HG02973 (cell line): ENCODE measurements around the gene ZNF165.
"Not testable (repeated sequence)": the region's sequence is repeated elsewhere in the genome, so short reads cannot be mapped to it uniquely, and the experiment has no call there.

Experiments used
- ATAC-seq: cut with Tn5 transposase; IDR thresholded peaks from one replicate; pipeline ENCODE4 v1.9.1; 2021; ENCODE audit warnings: moderate library complexity; ENCODE audit not compliant: unreplicated experiment

The ZNF165 gene

DNA sequence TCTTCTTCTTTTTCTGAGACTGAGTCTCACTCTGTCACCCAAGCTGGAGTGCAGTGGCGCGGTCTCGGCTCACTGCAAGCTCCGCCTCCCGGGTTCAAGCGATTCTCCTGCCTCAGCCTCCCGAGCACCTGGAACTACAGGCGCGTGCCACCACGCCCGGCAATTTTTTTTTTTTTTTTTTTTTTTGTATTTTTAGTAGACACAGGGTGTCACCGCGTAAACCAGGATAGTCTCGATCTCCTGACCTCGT, at the start of gene ZNF165:
Gene ZNF165 (plus strand): TSS at position 188 of the 250 bp plus-strand sequence. CDS start 4,913 bp downstream, outside the sequence.
- ATAC-seq = not testable (repeated sequence)

DNA sequence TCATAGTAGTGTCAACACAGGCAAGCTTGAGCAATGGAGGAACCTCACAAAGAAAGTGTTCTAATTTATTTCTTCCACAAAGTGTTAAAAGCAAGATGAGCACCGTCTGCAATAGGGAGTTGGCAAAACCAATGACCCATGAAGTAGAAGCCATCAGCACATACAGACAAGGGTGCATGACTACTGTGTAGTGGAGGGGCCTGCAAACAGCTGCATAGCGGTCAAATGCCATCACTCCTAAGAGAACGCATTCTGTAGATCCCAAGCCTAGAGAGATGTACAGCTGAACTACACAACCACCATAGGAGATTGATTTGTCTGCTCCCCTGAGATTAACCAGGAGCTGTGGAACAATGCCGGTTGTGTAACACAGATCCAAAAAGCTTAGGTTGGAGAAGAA, 26.8 kb upstream of the ZNF165 start:
- no peak for ATAC-seq

DNA sequence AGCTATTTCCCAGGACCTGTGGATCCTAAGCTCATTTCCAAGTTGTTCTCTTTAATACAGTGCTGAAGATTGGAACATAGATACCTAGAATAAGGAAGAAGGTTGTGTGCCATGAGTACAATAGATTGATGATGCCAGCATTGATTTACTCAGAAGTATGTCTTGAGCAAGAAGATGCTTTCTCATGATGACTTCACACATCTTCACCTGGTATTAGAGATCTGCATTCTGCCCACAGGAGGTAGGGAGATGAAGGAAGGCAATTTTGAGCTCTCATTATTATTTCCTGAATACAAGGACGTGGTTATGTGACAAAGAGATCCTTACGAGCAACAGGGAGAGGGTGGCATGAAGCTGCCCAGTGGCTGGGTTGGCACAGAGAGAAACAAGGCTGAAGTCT, 20.0 kb upstream of the ZNF165 start:
- no peak for ATAC-seq

DNA sequence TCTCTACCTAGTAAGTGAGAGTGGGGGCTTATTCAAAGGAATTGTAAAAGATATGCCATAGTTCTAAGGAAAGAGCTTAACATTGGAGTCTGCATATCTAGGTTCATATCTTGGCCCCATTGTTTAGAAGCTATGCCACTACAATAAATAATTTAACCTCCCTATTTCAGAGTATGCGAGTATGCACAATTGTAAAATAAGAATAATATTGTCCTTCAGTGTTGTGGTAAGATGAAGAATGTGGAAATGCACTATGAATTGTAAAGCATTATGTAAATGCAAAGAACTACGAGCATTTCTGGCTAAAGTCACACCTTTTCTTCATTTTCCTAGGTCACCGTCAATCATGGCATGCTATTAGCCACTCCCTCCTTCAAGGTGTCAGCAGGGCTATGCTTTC, 16.1 kb upstream of the ZNF165 start:
- ATAC-seq = no peak

DNA sequence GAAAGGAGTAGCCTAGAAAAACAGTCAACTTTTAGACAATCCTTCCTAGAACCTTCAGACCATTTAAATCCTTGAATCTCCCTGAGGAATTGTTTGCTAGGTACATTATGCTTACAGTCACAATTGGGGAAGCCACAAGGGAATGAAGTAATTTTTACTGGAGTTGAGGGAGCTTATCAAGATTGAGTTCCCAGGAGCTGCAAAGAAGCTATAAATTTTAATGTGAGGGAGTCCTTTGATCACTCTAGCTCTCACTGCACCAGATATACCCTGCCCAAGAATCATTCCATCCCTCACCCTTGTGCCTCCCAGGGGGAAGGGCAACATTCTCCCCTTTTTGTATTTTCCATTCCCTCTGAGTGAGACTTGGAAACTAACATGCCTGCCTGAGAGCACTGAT, 12.3 kb upstream of the ZNF165 start:
- no peak for ATAC-seq

DNA sequence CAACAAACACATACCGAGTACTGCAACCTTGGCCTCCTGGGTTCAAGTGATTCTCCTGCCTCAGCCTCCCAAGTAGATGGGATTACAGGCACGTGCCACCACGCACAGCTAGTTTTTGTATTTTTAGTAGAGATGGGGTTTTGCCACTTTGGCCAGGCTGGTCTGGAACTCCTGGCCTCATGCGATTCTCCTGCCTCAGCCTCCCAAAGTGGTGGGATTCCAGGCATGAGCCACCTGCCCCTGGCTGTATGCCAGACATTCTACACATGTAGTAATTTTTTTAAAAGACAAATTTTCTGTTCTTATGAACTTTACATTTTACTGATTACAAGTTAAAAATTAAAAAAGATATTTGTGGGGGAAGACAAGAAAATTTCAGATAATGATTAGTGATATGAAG, 9.4 kb upstream of the ZNF165 start:
- not testable (repeated sequence) for ATAC-seq

DNA sequence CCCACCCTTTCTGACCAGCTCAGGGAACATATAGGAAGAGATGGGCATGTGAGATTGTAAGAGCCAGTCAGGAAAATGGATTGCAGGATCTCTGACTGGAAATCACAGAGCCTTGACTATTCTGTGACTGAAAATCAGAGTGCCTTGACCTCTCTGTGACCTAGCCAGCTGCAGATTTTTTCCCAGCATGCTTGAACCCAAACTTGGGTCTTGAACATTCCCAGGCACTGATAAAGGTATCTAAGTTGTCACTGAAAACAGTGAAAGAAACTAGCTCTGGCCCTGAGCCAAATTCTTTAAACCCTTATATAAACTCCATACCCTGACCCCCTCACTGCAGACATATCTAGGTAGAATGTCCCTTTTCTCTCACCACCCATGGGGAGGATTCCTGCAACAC, 2.3 kb upstream of the ZNF165 start:
- ATAC-seq = no peak

DNA sequence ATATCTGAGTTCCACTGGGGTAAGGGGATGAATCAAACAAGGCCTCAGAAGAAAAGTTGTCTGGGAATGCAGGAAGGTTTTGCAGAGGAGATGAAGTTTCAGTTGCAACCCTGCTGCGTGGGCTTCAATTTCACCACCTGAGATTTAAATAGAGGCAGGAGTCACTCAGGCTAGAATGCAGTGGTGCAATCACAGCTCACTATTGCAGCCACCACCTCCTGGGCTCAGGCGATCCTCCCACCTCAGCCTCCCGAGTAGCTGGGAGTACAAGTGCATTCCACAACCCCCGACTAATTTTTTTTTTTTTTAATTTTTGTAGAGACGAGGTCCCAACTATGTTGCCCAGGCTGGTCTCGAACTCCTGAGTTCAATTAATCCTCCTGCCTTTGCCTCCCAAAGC, 1.5 kb upstream of the ZNF165 start:
- ATAC-seq = no peak

DNA sequence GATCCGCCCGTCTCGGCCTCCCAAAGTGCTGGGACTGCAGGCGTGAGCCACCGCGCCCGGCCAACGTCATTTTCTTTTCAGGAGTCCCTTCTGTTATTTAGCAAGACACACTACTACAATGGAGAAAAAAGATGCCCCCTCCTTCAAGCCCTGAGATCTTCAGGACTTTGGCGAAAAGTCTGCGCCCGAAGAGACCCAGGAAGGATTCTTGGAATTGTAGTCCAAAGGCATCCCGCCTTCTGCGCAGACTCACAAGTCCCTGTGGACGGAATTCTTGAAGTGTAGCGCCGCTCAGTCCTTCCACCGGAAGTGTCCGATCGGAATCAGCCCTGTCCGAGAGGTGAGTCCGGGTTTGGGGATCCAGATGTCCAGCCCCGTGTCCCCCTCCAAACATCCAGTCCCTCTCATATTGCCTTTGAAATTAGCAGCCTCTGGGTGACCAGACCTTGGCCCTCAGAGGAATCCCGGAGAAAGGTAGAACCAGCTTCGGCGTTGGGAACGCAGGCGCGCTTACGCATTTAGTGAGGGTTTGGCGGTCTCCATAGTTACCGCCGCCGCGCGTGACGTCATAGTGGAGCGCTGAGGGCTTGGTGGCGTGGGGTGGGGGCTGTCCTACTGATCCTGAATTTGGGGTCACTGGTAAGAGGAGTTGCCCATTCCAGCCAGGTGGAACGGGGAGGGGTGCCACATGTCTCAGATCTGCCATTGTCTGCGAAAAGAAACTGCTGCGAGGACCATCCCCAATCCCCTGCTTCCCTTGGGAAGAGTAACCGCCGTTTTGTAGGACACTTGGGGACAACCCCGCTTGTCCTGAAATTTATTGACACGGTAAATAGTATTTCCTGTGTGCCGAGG, 490 bp downstream of the ZNF165 start:
- peak; percentile 65 for ATAC-seq

DNA sequence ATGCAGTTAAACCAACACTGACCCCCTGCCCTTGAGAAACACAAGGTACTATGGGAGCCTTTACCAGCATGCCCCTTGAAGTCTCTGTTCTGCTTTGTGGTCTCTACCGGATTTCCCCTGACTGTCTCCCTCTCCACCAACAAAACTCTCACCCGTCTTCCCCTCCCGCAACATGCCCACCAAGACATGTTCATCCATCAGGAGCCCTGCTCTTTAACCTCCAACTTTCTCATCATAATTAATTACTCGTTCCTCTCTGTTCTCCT, 1.1 kb downstream of the ZNF165 start:
- peak; percentile 53 for ATAC-seq

DNA sequence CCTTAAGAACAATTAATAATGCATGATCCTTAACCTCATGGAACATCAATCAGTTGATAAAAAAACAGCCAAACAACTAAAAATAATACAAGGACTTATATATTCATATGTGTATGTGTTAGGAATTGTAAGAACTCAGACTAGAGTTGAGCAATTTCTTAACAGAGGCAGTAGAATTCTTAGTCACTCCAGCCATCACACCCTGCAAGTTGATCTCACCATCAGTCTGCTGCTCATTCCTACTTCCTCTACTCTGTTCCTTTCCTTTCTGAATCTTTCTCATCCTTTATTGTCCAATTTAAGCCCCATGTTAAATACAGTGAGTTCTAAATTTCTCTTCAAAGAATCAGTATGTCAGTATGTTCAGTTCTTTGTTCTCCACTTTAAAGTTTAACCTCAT, 2.6 kb downstream of the ZNF165 start:
- ATAC-seq = no peak

DNA sequence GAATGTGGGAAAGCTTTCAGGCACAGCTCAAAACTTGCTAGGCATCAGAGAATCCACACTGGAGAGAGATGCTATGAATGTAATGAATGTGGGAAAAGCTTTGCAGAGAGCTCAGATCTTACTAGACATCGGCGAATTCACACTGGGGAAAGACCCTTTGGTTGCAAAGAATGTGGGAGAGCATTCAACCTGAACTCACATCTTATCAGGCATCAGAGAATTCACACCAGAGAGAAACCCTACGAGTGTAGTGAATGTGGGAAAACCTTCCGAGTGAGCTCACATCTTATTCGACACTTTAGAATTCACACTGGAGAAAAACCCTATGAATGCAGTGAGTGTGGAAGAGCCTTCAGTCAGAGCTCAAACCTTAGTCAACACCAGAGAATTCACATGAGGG, 8.7 kb downstream of the ZNF165 start:
- no peak for ATAC-seq

DNA sequence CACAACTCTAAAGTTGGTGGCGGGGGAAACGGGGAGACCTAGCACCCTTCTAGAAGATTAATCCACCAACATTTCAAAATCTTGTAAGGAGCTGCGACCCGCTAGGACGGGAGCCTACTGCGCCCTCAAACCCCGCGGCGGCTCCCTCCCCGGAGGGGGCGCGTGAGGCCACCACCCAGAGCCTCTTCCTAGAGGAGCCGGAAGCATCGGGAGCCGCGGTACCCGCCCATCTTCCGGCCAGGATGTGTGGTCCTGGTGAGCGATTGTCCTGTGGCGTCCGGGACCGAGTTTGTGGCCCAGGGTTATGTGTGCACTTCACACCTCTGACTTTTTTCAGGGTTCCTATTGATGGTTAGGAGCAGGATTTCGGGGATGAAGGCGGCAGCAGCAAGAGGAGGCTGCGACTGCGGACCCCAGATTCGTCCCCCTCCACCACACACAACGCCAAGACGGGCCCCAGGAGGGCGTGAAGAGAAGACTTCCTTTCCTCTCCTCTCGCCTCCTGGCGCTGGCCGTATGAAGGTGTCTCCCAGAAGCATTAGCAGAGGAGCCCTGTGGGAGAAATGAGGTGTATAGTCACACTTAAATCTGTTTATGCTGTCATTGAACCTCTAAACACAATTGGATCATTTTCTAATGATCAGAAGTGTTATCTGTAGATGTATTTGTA, 10.7 kb downstream of the ZNF165 start:
- no peak for ATAC-seq

DNA sequence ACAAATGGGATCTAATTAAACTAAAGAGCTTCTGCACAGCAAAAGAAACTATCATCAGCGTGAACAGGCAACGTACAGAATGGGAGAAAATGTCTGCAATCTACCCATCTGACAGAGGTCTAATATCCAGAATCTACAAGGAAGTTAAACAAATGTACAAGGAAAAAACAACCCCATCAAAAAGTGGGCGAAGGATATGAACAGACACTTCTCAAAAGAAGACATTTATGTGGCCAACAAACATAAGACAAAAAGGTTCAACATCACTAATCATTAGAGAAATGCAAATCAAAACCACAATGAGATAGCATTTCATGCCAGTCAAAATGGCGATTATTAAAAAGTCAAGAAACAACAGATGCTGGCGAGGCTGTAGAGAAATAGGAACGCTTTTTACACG, 21.9 kb downstream of the ZNF165 start:
- not testable (repeated sequence) for ATAC-seq

DNA sequence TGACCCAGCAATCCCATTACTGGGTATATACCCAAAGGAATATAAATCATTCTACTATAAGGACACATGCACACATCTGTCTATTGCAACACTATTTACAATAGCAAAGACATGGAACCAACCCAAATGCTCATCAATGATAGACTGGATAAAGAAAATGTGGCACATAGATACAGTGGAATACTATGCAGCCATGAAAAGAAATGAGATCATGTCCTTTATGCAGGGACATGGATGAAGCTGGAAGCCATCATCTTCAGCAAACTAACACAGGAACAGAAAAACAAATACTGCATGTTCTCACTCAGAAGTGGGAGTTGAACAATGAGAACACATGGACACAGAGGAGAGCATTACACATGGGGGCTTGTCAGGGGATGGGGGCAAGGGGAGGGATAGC, 22.3 kb downstream of the ZNF165 start:
- not testable (repeated sequence) for ATAC-seq

DNA sequence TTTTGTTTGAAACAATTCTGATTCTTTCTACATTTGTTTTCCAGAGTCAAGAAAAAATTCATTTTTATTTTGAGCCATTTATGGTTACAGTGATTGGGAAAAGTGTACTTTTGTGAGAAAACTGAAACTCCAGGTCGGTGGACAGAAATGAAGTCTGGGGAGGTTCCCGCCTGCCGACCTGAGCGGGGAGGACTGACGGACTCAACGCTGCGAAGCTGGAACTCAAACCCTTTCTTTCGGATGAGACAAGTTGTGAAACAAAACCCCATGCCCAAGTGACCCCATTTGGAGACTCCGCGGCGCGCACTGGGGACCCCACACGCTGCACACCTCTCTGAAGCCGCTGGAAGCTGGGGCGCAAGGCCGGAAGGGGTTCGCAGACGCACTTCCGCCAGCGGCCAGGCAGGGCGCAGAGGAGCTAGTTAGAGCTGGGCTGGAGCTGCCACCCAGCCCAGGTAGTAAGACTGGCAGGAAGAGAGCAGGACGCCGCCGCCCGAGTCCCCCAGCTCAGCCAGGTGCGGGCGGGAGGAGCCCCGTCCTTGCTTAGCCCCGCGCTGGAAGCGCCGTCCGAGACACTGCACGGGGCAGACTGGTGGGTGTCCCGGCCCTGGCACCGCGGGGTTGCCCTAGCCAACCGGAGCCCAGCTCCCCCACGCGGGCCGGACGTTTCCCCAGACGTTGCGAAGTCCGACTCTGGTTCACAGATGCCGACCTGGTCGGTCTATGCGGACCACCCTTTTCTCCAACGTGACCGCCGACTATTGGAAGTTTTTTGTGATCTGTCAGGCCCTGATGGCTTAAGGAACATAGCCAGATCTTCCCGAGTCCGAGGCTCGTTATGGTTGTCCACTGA, 24.2 kb downstream of the ZNF165 start:
- peak; percentile 99 for ATAC-seq

DNA sequence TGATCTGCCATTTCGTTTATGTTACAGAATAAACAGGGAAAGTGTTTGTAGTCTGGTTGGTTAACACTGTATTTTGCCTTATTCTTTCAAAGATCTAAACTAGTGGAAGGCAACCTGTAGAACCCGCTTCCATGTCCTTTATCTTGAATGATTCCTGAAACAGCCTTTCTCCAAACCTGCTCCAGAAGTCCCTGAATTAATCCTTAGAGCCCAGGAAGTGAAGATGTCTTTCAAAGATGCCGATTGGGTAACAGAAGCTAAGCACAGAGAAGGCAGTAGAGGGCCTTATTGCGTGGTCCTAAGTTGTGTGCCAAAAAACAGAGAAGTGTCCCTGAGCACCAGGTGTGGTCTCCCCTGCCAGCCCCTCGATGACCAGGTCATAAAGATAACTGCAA, 24.9 kb downstream of the ZNF165 start:
- ATAC-seq = no peak

DNA sequence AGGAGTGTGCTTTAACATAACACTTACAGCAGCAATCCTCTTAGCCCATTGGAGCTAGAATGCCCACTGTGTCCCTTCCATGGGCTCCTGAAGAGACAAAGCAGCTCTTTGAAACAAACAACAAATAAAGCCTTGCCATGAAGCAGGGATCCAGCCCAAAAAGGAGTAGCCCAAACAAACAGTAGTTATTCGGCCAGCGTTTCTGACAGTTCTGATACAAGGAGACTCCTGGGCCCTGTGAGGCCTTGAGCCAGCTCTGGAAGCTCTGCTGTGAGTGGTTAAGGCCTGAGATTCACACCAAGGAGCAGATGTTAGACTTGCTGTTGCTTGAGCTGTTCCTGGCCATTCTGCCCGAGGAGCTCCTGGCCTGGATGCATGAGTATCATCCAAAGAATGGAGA, 27.1 kb downstream of the ZNF165 start:
- ATAC-seq = no peak

DNA sequence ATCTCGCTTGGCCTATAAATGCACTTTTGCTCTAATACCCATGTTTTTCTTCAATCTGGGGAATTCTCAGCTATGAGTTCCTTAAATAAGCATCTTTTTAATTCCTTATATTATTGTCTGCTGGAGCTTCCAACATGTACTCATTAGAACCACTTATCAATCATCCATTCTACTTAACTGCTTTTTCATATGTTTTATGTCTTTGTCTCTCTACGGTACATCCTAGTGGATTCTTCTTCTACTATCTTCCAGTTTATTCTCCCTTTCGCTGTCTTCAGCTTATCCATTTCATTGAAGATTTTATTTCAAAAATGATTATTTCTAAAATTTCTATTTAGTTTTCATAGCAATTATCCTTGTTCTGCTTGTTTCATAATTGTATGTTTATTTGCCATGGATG, 31.6 kb downstream of the ZNF165 start:
- no peak for ATAC-seq

DNA sequence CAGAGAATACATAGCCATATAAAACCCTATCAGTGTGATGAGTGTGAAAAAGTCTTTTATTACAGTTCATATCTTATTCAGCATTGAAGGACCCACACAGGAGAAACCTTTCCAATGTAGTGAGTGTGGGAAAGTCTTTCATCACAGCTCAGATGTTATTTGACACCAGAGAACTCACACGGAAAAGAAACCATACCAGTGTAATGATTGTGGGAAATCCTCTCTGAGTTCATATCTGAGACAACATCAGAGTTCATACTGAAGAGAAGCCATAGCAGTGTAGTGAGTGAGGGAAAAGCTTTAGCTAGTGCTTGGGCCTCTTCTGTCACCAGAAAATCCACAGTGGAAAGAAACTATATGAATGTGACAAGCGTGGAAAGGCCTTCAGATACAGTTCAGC, 35.4 kb downstream of the ZNF165 start:
- ATAC-seq = no peak

DNA sequence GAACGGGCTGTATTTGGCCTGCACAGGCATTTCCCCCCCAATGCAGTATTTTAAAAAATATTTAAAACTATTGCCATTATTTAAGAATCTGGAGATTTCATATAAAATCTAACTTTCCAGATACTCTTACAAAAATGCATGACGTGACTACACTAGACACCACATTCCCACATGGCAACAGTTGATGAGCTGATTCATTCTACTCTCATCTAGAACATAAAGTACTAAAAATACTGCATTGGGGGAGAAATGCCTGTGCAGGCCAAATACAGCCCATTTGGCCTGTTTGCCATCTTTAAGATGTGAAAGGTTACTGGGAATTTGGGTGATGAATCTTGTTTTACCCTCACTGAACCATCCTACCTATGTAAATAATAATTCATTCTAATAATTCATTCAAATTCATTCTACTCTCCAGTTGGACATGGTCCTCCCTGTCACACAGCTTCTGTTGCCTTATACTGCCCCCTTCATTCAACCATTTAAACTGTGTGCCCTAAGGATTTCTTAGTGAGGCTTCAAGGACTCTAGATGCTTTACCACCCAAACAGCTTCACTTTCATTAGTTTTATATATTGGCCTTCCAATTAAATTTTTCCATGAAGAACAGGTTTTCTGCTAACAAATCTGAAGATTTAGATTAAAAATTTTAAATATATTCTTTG, 37.1 kb downstream of the ZNF165 start:
- ATAC-seq = no peak

DNA sequence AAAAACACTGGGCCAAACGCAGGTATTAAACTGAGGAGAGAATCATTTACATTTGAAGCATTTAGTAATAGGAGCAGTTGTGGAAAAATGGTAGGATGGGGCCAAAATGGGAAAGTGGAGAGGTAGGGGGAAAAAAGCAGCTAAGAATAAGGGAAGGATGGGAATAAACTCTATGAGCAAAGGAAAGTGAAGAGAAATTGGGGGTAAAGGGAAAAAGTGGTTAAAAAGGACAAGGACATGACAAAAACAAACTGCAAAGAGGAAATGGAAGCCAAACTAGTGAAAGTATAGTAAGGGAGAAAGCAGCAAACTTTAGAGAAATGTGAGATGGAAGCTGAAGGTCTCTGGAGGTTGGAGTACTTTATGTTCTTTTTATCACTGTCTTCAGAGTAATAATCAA, 37.8 kb downstream of the ZNF165 start:
- no peak for ATAC-seq
